ENCODE measurements around the gene LIMCH1.

DNA sequence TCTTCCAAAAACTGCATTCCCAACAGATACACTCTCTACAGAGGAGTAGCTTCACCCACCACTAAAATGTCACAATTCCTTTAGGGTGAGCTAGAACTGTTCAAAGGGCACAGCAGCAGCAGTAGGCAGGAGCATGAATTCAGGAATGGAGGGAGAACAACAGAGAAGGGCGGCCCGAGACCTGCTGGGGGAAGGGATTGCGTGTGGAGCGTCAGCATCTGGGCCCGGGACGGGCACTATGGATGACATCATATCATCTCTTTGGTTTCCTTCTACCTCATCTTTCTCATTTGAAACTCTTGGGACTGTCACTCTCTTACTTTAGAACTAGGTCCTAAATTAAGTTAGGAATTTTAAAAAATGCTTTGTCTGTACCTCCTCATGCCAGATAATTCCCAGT, 115.6 kb downstream of the LIMCH1 start:
- TF ChIP-seq, protein P1, sequence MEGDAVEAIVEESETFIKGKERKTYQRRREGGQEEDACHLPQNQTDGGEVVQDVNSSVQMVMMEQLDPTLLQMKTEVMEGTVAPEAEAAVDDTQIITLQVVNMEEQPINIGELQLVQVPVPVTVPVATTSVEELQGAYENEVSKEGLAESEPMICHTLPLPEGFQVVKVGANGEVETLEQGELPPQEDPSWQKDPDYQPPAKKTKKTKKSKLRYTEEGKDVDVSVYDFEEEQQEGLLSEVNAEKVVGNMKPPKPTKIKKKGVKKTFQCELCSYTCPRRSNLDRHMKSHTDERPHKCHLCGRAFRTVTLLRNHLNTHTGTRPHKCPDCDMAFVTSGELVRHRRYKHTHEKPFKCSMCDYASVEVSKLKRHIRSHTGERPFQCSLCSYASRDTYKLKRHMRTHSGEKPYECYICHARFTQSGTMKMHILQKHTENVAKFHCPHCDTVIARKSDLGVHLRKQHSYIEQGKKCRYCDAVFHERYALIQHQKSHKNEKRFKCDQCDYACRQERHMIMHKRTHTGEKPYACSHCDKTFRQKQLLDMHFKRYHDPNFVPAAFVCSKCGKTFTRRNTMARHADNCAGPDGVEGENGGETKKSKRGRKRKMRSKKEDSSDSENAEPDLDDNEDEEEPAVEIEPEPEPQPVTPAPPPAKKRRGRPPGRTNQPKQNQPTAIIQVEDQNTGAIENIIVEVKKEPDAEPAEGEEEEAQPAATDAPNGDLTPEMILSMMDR (IDR thresholded peaks at IDR 0.05): no peak
- TF ChIP-seq EZH2 (IDR thresholded peaks at IDR 0.05): no peak
